HUDEP-2 (cell line): ENCODE measurements around the gene MTA1.

Source experiments
- DNase-seq, 76 experiments: peaks; one replicate each; lab custom pipeline; 2025; ENCODE audit not compliant: unreplicated experiment in 76 of 76; lab: John Stamatoyannopoulos, UW

Gene MTA1

GRCh38 chr14:105503935-105504692 lies 84.5 kb downstream of the MTA1 start:
- no peak for DNase-seq

- no peak for DNase-seq
Observed at GRCh38 chr14:105505101-105505500, 85.5 kb downstream of the MTA1 start.

DNA sequence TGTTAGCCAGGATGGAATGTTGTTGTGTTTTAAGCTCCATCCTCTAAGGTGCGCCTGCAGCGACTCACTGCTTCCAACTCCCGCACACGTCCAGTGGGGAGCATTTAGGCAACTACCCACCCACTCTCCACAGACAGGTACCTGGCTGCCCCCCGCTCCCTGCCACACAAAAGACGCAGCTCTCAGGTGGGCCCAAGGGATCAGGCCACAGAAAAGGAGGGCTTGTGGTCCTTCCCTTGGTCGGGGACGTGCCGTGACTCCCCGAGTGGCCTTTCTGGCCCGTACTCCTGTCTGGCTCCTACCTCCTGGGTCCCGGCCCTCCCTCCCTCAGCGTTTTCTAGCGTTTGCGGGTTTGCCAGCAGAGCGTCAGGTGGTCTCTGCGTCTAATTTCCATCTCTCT lies 87.6 kb downstream of the MTA1 start:
- no peak for DNase-seq

- DNase-seq = no peak
Observed at GRCh38 chr14:105508069-105508468, 88.4 kb downstream of the MTA1 start.

GRCh38 chr14:105508601-105509000 lies 89.0 kb downstream of the MTA1 start:
- DNase-seq = no peak

- no peak for DNase-seq
Observed at GRCh38 chr14:105517096-105517495, 97.5 kb downstream of the MTA1 start.

- no peak for DNase-seq
Observed at GRCh38 chr14:105519946-105520698, 100.5 kb downstream of the MTA1 start.
